ENCODE measurements around the gene CEBPG.

DNA sequence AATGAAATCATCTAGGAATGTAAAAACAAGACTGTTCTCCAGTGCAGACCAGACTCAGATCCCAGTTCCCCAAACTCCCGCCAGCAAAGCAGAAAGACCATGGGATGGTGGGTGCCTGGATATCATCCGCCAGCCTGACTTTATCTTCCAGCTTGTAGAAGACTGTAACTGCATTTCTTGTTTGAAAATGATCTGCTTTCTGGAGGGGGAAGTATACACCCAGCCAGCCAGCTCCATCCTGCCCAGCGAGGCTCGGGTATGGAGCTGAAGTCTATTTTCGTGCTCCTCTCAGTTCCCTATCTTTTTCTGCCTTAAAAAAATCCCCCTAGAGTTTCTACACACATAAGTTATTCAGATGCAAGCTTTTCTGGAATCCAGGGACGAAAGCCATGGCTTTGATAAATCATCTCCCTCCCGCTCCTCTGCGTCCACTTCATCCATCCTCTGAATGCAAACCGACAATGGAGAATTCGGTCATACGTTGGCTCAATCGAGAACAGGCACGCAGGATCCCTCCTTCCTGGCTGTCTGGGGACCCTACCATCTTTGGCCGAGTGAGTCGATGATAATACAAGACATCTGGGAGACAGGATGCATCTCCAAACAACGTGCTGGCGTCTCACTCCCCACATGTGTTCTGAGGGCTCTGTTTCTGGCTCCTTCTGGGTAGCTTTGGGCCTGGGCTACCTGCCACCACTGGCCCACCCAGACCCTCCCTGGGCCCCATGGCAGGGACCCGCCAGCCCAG lies 31.2 kb downstream of the CEBPG start:
- TF ChIP-seq, protein P1, sequence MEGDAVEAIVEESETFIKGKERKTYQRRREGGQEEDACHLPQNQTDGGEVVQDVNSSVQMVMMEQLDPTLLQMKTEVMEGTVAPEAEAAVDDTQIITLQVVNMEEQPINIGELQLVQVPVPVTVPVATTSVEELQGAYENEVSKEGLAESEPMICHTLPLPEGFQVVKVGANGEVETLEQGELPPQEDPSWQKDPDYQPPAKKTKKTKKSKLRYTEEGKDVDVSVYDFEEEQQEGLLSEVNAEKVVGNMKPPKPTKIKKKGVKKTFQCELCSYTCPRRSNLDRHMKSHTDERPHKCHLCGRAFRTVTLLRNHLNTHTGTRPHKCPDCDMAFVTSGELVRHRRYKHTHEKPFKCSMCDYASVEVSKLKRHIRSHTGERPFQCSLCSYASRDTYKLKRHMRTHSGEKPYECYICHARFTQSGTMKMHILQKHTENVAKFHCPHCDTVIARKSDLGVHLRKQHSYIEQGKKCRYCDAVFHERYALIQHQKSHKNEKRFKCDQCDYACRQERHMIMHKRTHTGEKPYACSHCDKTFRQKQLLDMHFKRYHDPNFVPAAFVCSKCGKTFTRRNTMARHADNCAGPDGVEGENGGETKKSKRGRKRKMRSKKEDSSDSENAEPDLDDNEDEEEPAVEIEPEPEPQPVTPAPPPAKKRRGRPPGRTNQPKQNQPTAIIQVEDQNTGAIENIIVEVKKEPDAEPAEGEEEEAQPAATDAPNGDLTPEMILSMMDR (IDR thresholded peaks at IDR 0.05) = no peak
- TF ChIP-seq POLR2A (IDR thresholded peaks at IDR 0.05) = no peak
